HG02938 (cell line): ENCODE measurements around the gene PRR33.
"Not testable (repeated sequence)": the region's sequence is repeated elsewhere in the genome, so short reads cannot be mapped to it uniquely, and the experiment has no call there.

Experiments used
- ATAC-seq: cut with Tn5 transposase; IDR thresholded peaks from one replicate; pipeline ENCODE4 v1.9.1; 2021; ENCODE audit warnings: mild to moderate bottlenecking, moderate library complexity; ENCODE audit not compliant: unreplicated experiment

Gene PRR33

DNA sequence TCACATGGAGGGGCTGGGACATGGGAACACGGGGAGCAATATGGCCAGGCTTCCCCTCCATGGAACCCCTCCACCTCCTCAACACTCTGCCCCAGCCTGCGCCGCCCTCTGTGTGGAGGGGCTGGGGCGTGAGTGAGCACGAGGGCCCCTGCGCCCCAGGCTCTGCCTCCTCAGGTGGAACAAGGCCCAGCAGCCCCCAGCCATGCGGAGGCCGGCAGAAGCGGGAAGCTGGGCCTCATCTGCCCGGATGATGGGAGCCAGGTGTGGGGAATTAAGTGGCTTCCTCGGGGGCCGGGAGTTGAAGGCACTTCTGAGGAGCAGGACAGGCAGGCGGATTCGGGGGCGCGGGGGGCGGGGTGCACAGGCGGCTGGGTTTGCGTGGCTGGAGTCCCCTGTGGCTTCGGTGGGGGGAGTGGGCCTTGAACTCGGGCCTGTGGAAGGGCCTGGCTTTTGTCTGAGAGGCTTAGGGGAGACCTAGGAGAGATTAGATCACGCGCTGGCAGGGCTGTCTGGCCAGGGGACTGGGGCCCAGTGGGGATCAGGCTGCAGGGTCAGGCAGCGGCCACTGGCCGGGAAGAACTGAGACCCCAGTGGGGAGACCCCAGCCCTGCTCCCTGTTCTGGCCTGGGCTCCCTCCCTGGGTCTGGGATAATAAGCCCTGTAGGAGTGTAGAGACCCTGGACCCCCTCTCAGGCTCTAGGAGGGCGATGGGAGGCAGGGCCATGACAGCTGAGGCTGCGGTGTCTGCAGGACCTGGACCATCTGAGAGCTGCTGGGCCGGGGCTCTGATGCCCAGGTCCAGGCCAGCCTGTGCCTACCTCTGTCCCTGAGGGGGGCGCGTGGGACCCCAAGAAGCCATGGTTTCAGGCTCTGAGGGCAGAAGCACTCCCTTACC, 13.3 kb downstream of the PRR33 start:
- no peak for ATAC-seq

GRCh38 chr11:1877211-1878136, 14.2 kb downstream of the PRR33 start:
- ATAC-seq = no peak

DNA sequence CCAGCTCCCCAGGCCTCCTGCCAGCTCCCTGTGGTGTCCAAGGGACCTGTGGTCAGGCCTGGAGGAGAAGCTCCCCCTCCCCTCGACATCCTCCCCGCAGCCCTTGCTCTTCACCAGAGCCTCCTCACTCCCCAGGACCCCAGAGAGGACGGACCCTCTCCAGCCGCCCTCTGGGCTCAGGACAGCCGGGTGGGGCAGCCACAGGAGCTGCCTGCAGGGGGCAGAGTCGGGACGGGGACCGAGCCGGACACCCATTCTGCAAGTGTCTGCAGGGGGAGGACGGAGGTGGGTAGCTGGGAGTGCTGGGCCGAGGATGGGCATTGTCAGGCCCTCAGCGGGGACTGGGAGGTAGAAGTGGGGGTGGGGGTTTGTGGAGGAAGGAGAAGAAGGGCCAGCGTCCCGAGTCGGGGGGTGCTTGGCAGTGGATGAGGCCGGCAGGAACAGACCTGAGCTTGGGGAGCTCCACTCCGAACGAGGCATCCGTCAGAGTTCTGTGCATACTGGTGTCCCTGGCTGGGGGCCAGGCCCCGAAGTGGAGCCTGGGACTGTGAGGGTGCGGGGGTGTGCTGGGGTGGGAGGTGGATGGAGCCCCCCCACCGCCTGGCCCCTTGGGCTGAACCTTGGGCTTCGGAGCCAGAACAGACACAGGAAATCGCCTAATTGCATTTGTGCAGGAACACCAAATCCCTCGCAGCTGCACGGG, 15.2 kb downstream of the PRR33 start:
- no peak for ATAC-seq

GRCh38 chr11:1875851-1876301, 15.8 kb downstream of the PRR33 start:
- ATAC-seq = not testable (repeated sequence)

DNA sequence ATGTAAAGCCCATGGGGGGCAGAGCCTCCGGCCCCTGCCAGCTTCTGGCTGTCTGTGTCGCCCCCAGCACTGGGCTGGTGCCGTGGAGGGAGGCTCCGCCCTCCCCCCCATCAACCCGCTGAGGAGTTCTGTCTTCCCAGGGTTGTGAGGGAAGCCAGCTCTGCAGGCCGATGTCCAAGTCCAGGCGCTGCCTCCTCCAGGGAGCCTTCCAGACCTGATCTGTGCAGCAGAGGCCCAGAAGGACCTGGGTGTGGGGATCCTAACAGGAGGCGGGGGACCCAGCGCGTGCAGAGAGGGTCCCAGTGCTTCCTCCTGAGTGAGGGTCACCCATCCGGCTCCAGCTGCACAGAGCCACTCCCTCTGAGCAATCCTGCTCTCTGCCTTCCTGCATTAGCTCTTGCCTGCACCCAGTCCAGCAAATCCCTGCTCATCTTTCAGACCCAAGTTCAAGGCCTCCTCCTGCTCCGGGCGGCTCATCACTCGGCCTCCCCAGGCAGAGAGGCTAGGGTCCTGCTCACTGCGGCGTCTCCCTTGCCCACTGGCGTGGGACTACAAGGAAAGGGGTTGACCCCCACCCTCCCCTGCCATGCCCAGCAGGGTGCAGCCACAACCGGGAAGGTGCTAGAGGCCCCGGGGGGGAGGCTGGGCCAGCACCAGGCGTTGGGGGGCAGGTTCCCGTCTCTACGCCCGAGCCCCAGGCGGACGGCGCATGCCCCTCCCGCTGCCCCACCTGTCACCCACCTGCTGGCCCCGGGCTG, 16.4 kb downstream of the PRR33 start:
- ATAC-seq = no peak

GRCh38 chr11:1874441-1875092, 17.1 kb downstream of the PRR33 start:
- ATAC-seq = not testable (repeated sequence)

GRCh38 chr11:1873813-1874150, 17.9 kb downstream of the PRR33 start:
- ATAC-seq = not testable (repeated sequence)

- ATAC-seq = no peak
These were observed 18.5 kb downstream of the PRR33 start for GRCh38 chr11:1873048-1873812.

- ATAC-seq = no peak
These were observed 19.3 kb downstream of the PRR33 start for GRCh38 chr11:1872267-1872985.

DNA sequence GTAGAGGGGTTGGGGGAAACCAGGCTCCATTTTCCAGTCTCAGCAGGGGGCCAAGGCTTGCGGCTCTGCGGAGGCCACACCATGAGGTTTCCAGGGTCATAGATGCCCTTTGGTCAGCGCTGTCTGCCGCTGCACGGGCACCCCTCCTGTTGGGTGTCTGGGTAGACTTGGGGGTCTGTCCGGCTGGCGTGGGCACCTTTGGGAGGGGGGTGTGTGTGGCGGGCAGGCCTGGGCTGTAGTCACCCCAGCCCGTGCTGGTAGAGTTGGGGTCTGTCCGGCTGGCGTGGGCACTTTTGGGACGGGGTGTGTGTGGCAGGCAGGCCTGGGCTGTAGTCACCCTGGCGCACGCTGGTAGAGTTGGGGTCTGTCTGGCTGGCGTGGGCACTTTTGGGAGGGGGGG, 20.2 kb downstream of the PRR33 start:
- no peak for ATAC-seq

DNA sequence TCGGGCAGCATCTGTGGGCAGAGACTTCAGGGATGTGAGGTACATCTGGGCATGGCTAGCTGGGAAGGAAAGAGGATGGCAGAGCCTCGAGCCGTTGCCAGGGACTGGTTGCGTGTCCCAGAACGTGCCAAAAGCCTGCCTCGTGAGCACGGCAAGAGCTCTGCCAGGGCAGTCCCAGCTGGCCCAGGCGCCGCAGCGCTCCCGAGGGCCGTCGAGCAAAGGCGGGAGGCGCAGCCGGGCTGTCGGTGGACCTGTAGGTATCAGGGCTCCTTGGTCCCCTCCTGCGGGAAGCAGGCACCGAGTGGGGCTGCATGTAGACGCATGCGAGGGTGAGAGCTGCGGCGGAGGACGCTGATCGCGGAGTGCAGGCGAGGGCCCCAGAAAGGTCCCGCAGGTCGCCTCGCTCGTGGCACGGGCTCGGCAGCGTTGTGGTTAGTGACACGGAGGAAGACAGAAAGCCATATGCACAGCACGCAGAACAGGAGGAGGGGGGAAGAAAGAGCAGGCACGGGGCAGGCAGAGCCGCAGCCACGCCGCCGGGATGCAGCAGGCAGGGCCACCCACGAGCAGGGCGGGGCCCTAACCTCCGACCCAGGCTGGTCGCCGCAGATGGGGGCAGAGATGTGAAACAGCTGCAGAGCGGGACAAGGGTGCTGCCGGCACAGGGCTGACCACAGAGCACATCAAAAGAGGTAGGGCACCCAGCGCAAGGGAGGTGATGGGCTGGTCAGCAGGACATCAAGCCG, 20.8 kb downstream of the PRR33 start:
- ATAC-seq = no peak

DNA sequence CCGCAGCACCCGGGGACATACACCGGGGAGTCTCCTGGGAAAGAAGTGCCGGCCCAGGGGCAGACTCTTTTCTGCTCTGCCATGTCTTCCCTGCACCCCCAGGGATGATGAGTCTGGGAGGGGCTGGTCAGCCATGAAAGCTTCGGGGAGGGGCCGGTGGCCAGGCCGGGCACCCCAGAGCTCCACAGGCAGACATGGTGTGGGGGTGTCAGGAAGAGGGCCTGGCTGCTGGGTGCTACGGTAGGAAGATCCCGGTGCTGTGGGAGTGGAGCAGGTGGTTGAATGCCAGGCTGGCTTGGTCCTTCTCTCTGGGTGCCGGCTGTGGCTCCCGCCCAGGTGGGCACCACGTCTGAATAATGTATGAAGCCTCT, 21.4 kb downstream of the PRR33 start:
- ATAC-seq = no peak

DNA sequence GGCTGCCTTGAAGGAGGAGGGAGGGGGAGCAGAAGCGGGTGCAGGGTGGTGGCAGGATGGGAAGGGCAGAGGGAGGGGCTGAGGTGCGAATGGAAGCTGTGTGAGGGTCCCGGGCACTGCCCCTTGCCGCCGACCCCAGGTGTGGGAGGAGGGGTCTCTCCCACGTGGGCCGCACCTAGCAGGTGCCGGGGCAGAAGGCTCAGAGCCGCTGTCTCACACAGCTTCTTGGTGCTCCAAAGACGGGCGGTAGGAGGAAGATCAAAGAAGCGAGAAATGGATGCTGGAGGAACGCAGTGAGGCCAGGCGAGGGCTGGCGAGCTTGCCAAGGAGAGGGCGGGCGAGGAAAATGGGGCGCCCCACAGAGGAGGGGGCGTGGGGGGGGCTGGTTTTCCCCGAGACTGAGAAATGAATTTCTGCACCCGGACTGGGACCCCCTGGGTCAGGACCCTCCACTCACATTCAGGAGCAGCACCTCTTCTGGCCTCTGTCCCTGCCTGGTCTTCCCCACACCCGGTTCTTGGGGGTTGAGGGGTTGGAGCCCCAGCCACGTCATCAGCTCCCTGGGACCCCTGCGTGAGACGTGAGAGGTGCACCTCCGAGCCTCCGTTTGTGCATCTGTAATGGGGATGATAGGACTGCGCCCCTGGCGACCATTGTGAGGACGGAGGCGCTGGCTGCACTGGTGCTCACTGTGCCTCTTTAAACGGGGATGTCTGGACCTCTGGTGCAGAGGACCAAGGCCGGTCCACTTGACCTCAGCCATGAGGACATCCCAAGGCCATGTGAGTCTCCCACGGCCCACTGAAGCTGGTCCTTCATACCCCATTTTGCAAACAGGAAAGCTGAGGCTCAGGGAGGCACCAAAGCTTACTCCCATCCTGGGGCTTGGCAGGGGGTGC, 22.0 kb downstream of the PRR33 start:
- no peak for ATAC-seq

GRCh38 chr11:1868636-1869291, 22.9 kb downstream of the PRR33 start:
- ATAC-seq = no peak

- ATAC-seq = no peak
These were observed 23.5 kb downstream of the PRR33 start for GRCh38 chr11:1868056-1868635.

- no peak for ATAC-seq
These were observed 24.3 kb downstream of the PRR33 start for GRCh38 chr11:1867381-1867780.
